ENCODE results near the gene SS18L1.

SS18L1 gene

DNA sequence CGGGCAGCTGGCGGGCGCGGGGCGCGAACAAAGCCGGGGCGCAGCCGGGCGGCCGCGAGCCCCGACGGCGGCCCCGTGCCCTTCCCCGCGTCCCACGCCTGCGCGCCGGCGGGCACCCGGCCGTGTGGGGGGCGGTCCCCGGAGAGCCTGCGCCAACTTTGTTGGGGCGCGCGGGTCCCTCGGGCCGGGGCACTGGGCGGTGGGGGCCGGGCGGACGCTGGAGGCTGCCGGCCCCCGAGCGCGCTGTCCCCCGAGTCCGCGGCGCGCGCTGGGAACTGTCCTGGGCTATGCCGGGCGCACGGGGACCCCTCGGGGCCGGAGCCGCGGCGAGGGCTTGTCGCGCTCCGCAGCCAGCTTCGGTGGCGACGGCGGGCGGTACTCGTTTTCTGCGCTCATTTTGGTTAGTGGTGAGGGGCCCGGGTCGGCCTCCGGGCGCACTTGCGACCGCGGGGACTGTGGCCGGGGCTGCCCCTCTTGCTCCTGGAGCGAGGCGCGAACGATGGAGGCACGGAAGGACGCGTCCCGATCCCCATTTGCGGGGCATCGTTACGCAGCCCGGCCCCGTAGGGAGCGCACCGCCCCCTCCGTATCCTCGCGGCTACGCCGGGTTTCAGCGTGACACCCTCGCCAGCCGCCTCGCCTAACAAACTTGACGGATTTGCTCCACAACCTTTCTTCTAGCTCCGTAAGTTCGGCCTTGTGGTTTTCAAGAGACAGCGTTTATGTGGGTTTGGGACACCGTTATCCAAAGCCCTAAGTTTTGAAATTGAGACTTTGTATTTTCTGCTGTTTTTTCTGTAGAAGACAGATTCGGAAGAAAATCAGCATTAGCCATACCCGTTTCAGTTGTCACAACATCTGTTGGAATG is 622 bp downstream of the SS18L1 start:
- H3K27me3 ChIP-seq (ENCODE audit: low read length) = no peaks in the 10 kb centered on the region
- TF ChIP-seq EZH2phosphoT487 (conservative IDR thresholded peaks at IDR 0.05; ENCODE audit: low read length) = no peak
- TF ChIP-seq, protein P1, sequence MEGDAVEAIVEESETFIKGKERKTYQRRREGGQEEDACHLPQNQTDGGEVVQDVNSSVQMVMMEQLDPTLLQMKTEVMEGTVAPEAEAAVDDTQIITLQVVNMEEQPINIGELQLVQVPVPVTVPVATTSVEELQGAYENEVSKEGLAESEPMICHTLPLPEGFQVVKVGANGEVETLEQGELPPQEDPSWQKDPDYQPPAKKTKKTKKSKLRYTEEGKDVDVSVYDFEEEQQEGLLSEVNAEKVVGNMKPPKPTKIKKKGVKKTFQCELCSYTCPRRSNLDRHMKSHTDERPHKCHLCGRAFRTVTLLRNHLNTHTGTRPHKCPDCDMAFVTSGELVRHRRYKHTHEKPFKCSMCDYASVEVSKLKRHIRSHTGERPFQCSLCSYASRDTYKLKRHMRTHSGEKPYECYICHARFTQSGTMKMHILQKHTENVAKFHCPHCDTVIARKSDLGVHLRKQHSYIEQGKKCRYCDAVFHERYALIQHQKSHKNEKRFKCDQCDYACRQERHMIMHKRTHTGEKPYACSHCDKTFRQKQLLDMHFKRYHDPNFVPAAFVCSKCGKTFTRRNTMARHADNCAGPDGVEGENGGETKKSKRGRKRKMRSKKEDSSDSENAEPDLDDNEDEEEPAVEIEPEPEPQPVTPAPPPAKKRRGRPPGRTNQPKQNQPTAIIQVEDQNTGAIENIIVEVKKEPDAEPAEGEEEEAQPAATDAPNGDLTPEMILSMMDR (IDR thresholded peaks at IDR 0.05; ENCODE audit: insufficient read depth, low read length, poor library complexity, severe bottlenecking) = no peak
- H3K36me3 ChIP-seq (ENCODE audit: low read length) = 0 out of 2 replicates have a peak, but pooled peaks cover under 1% of the 10 kb centered on the region
- H3K4me2 ChIP-seq (ENCODE audit: low read depth, low read length, poor library complexity, severe bottlenecking) = peak overlapping the region; percentile 59
- H3K9ac ChIP-seq (ENCODE audit: low read length) = peak overlapping the region; percentile 76
- H3K79me2 ChIP-seq (ENCODE audit: insufficient read depth, low read length) = peaks cover 78% of the 10 kb centered on the region
- peak overlapping the region; percentile 80 for H3K4me3 ChIP-seq (ENCODE audit: insufficient read depth, low read length, poor library complexity, severe bottlenecking)
- H4K20me1 ChIP-seq (ENCODE audit: low read depth, low read length) = peaks cover 4% of the 10 kb centered on the region; the same call in 1 of the 2 replicates
- H3F3A ChIP-seq (ENCODE audit: insufficient read depth) = no peaks in the 10 kb centered on the region
- H3K27ac ChIP-seq (ENCODE audit: low read depth, low read length) = no peak overlapping the region; the same call in 1 of the 2 replicates
- H2AFZ ChIP-seq (ENCODE audit: low read depth, low read length, severe bottlenecking) = peak overlapping the region; percentile 27
- H3K9me3 ChIP-seq (ENCODE audit: insufficient read depth, low read length) = no peaks in the 10 kb centered on the region
- no peaks in the 10 kb centered on the region for H3K9me2 ChIP-seq (replicated peaks; ENCODE audit: insufficient read depth, low read length)

DNA sequence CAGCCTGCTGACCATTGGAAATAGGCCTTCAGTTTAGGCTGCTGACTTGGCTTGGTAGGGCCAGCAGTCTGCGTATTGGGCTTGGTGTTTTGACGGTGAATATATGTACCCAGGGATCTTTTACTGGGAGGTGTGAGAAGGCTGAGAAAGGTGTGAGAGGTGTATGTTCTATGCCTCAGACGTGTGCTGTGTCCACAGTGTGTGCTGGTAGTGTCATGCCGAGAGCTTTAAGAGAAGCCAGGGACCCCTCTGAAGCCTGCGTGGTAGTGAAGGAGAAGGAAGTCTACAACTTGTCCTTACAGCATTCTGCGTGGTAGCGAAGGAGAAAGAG is 2.1 kb downstream of the SS18L1 start:
- H3K27me3 ChIP-seq (ENCODE audit: low read length) = no peaks in the 10 kb centered on the region
- H3K9me3 ChIP-seq (ENCODE audit: insufficient read depth, low read length) = no peaks in the 10 kb centered on the region
- no peak overlapping the region for H3K4me2 ChIP-seq (ENCODE audit: low read depth, low read length, poor library complexity, severe bottlenecking)
- no peak overlapping the region for H3K27ac ChIP-seq (ENCODE audit: low read depth, low read length)
- H3K79me2 ChIP-seq (ENCODE audit: insufficient read depth, low read length) = peaks cover 68% of the 10 kb centered on the region
- H3K9me2 ChIP-seq (replicated peaks; ENCODE audit: insufficient read depth, low read length) = no peaks in the 10 kb centered on the region
- H2AFZ ChIP-seq (ENCODE audit: low read depth, low read length, severe bottlenecking) = no peak overlapping the region
- no peak overlapping the region for H3K4me3 ChIP-seq (ENCODE audit: insufficient read depth, low read length, poor library complexity, severe bottlenecking)
- no peak overlapping the region for H3K9ac ChIP-seq (ENCODE audit: low read length)
- H4K20me1 ChIP-seq (ENCODE audit: low read depth, low read length) = peaks cover 4% of the 10 kb centered on the region; the same call in 1 of the 2 replicates
- H3K36me3 ChIP-seq (ENCODE audit: low read length) = no peaks in the 10 kb centered on the region
- H3F3A ChIP-seq (ENCODE audit: insufficient read depth) = no peaks in the 10 kb centered on the region
- no peak for TF ChIP-seq EZH2phosphoT487 (conservative IDR thresholded peaks at IDR 0.05; ENCODE audit: low read length)
- TF ChIP-seq, protein P1 (IDR thresholded peaks at IDR 0.05; ENCODE audit: insufficient read depth, low read length, poor library complexity, severe bottlenecking) = no peak

DNA sequence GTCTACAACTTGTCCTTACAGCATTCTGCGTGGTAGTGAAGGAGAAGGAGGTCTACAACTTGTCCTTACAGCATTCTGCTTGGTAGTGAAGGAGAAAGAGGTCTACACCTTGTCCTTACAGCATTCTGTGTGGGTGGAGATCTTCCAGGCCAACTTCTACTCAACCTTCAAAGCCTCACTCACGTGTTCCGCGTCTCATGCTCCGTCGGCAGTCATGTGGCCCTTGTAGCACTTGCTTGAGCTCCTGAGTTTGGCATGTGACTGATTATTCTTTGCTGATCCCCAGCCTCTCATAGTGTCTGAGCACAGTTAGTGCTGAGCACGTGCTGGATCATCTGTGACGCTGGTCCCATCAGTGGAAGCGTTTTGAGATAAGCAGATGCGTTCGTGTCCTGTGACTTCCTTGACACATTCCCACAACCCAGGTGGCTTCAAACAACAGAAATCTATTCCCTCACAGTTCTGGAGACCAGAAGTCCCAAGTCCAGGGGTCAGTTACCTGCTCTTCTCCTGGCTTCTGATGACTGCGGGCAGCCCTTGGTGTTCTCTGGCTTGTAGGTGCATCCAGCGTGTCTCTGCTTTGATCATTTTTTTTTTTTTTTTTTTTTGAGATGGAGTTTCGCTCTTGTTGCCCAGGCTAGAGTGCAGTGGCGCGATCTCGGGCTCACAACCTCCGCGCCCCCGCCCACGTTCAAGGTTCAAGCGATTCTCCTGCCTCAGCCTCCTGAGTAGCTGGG is 2.6 kb downstream of the SS18L1 start:
- H2AFZ ChIP-seq (ENCODE audit: low read depth, low read length, severe bottlenecking) = no peak overlapping the region
- no peak overlapping the region for H3K4me2 ChIP-seq (ENCODE audit: low read depth, low read length, poor library complexity, severe bottlenecking)
- no peaks in the 10 kb centered on the region for H3K27me3 ChIP-seq (ENCODE audit: low read length)
- H3K9ac ChIP-seq (ENCODE audit: low read length) = no peak overlapping the region
- H3K9me3 ChIP-seq (ENCODE audit: insufficient read depth, low read length) = no peaks in the 10 kb centered on the region
- no peaks in the 10 kb centered on the region for H3K36me3 ChIP-seq (ENCODE audit: low read length)
- no peaks in the 10 kb centered on the region for H3F3A ChIP-seq (ENCODE audit: insufficient read depth)
- H4K20me1 ChIP-seq (ENCODE audit: low read depth, low read length) = peaks cover 4% of the 10 kb centered on the region; the same call in 1 of the 2 replicates
- TF ChIP-seq EZH2phosphoT487 (conservative IDR thresholded peaks at IDR 0.05; ENCODE audit: low read length) = no peak
- TF ChIP-seq, protein P1 (IDR thresholded peaks at IDR 0.05; ENCODE audit: insufficient read depth, low read length, poor library complexity, severe bottlenecking) = no peak
- H3K9me2 ChIP-seq (replicated peaks; ENCODE audit: insufficient read depth, low read length) = no peaks in the 10 kb centered on the region
- peaks cover 65% of the 10 kb centered on the region for H3K79me2 ChIP-seq (ENCODE audit: insufficient read depth, low read length)
- H3K27ac ChIP-seq (ENCODE audit: low read depth, low read length) = no peak overlapping the region
- H3K4me3 ChIP-seq (ENCODE audit: insufficient read depth, low read length, poor library complexity, severe bottlenecking) = no peak overlapping the region

Data from SU-DHL-6 (cell line).